HG02973 (cell line): ENCODE results near the gene TP53INP2.
"Not testable (repeated sequence)": the region's sequence is repeated elsewhere in the genome, so short reads cannot be mapped to it uniquely, and the experiment has no call there.

Source experiments
- ATAC-seq: cut with Tn5 transposase; IDR thresholded peaks from one replicate; pipeline ENCODE4 v1.9.1; 2021; ENCODE audit warnings: moderate library complexity; ENCODE audit not compliant: unreplicated experiment

TP53INP2 gene

GRCh38 chr20:34705397-34706301, 1.5 kb downstream of the TP53INP2 start:
- ATAC-seq: no peak

GRCh38 chr20:34706302-34706875, 2.2 kb downstream of the TP53INP2 start:
- ATAC-seq: no peak

- ATAC-seq: no peak
Observed at GRCh38 chr20:34706912-34707784, 3.0 kb downstream of the TP53INP2 start.

- ATAC-seq: peak; percentile 14
Observed at GRCh38 chr20:34708621-34709043, 4.5 kb downstream of the TP53INP2 start.

GRCh38 chr20:34709044-34709830, 5.1 kb downstream of the TP53INP2 start:
- peak; percentile 34 for ATAC-seq

- ATAC-seq: peak; percentile 14
Observed at GRCh38 chr20:34709831-34710567, 5.9 kb downstream of the TP53INP2 start.

GRCh38 chr20:34710568-34710839, 6.4 kb downstream of the TP53INP2 start:
- ATAC-seq: no peak

GRCh38 chr20:34710861-34711574, 6.9 kb downstream of the TP53INP2 start:
- no peak for ATAC-seq

- ATAC-seq: no peak
Observed at GRCh38 chr20:34711813-34712430, 7.8 kb downstream of the TP53INP2 start.

- no peak for ATAC-seq
Observed at GRCh38 chr20:34712525-34713192, 8.5 kb downstream of the TP53INP2 start.

GRCh38 chr20:34713194-34713943, 9.2 kb downstream of the TP53INP2 start:
- ATAC-seq: no peak

GRCh38 chr20:34713944-34714515, 9.9 kb downstream of the TP53INP2 start:
- not testable (repeated sequence) for ATAC-seq

GRCh38 chr20:34715384-34715783, 11.2 kb downstream of the TP53INP2 start:
- no peak for ATAC-seq

- ATAC-seq: no peak
Observed at GRCh38 chr20:34716921-34717229, 12.7 kb downstream of the TP53INP2 start.

- ATAC-seq: no peak
Observed at GRCh38 chr20:34717230-34718095, 13.3 kb downstream of the TP53INP2 start.

- peak; percentile 74 for ATAC-seq
Observed at GRCh38 chr20:34719242-34720017, 15.3 kb downstream of the TP53INP2 start.
